Measurements from ENCODE around the gene OLFML2A.
A peak's percentile ranks its signal among the peaks of the same experiment; 100 is the strongest.

DNA sequence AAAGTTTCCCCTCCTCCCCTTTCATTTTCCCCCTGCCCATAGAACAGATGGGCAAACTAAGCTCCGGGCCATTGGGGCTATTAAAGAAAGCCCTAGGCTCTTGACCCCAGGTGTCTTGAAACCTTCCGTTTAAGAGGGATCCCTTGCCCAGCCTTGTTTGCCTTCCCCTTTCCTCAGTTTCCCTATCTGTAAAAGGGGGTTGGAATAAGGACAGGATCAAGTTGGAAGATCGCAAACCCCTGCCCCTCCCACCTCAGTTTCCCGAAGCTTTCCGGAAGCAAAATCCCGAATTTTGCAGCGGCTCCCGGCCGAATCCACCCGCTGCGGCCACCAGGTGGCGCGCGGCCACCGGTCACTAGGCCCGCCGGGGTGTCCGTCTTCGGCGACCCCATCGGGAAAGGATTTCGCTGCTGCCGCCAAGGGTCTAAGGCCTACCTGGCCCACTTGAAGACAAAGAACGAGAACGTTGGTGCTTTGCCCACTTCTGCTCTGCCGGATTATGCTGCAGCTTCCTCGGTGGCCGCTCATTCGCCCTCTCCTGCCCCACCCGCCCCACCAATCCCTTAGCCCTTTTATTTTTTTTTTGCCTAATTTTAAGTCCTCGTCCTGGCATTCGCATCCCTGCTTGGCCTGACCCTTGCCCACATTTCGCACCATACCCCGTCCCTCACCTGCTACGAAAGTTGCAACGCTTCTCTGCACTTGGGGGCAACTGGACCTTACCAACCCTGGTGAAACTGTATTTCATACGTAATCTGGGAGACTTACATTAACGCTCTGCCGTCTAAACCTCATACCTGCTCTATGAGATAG, 4.9 kb upstream of the OLFML2A start:
- TF ChIP-seq CTCF (IDR thresholded peaks at IDR 0.05; ENCODE audit: low read length) (peak; percentile 91), EZH2 (IDR thresholded peaks at IDR 0.05; ENCODE audit: borderline replicate concordance, low read length) (no peak)

All from OCI-LY1 (cell line).